OCI-LY3 (cell line): ENCODE data around the gene NPR3.

Experiments used
- H2AFZ ChIP-seq: fragments of 200-600, 300-600 bp; shearing (Covaris generic); 2 replicates; pipeline ENCODE4 v1.6.0; 2014; ENCODE audit warnings: antibody characterized with exemption, low read depth, low read length
- H3K27ac ChIP-seq: fragments of 200-600, 300-600 bp; sonication (generic); 2 replicates; pipeline ENCODE4 v1.5.1; 2014; ENCODE audit warnings: mild to moderate bottlenecking, low read length, moderate library complexity, mixed read lengths
- H3K27me3 ChIP-seq: fragments of 200-600, 300-600 bp; sonication (generic); 2 replicates; pipeline ENCODE4 v1.6.1; 2014; ENCODE audit warnings: low read depth, low read length, mixed read lengths
- H3K36me3 ChIP-seq: fragments of 200-600, 300-600 bp; sonication (generic); replicated peaks from 2 replicates; pipeline ENCODE3; 2014; ENCODE audit warnings: low read depth, low read length, mixed read lengths
- H3K4me1 ChIP-seq: fragments of 300-600, 200-600 bp; sonication (generic); 2 replicates; pipeline ENCODE4 v1.6.1; 2014; ENCODE audit warnings: low read length, mixed read lengths
- H3K4me2 ChIP-seq: fragments of 200-600, 300-600 bp; sonication (generic); 2 replicates; pipeline ENCODE4 v1.6.1; 2014; ENCODE audit warnings: low read length, mixed read lengths
- H3K4me3 ChIP-seq: fragments of 300-600, 200-600 bp; sonication (generic); 2 replicates; pipeline ENCODE4 v1.5.1; 2014; ENCODE audit warnings: antibody characterized with exemption, mild to moderate bottlenecking, low read length, moderate library complexity
- H3K79me2 ChIP-seq: fragments of 300-600, 200-600 bp; shearing (Covaris generic); 2 replicates; pipeline ENCODE4 v1.6.1; 2014; ENCODE audit warnings: mild to moderate bottlenecking, low read length, mixed read lengths
- H3K9ac ChIP-seq: fragments of 300-600, 200-600 bp; shearing (Covaris generic); 2 replicates; pipeline ENCODE4 v1.6.0; 2014; ENCODE audit warnings: mild to moderate bottlenecking, low read length, moderate library complexity
- H3K9me3 ChIP-seq: fragments of 200-600, 300-600 bp; shearing (Covaris generic); 2 replicates; pipeline ENCODE4 v1.6.1; 2014; ENCODE audit warnings: low read length, mixed read lengths; ENCODE audit not compliant: insufficient read depth
- H4K20me1 ChIP-seq: fragments of 200-600, 300-600 bp; sonication (generic); 2 replicates; pipeline ENCODE4 v1.6.1; 2016; ENCODE audit warnings: low read length, mixed read lengths; ENCODE audit not compliant: insufficient read depth
- CTCF ChIP-seq: fragments of 200-600, 300-600 bp; sonication (generic); IDR thresholded peaks from 2 replicates; pipeline ENCODE4 v1.5.1; 2014; ENCODE audit warnings: antibody characterized with exemption, low read length, low read depth
- EZH2phosphoT487 ChIP-seq: fragments of 200-600 bp; shearing (Covaris generic); IDR thresholded peaks from 2 replicates; pipeline ENCODE4 v1.6.1; 2018; ENCODE audit warnings: antibody characterized with exemption, mixed run types, low read depth

The NPR3 gene

GRCh38 chr5:32690153-32690552, 21.0 kb upstream of the NPR3 start:
- Histone ChIP-seq H3K4me3 (no peak overlapping the region), H3K79me2 (no peaks in the 10 kb centered on the region), H3K4me1 (no peaks in the 10 kb centered on the region), H3K36me3 (no peaks in the 10 kb centered on the region), H3K4me2 (no peak overlapping the region), H3K9ac (no peak overlapping the region), H3K9me3 (no peaks in the 10 kb centered on the region), H3K27ac (no peak overlapping the region), H4K20me1 (no peaks in the 10 kb centered on the region), H2AFZ (no peak overlapping the region), H3K27me3 (no peaks in the 10 kb centered on the region)
- TF ChIP-seq EZH2phosphoT487 (no peak), CTCF (peak; percentile 42)

GRCh38 chr5:32690666-32691065, 20.5 kb upstream of the NPR3 start:
- Histone ChIP-seq H3K9me3 (no peaks in the 10 kb centered on the region), H3K79me2 (no peaks in the 10 kb centered on the region), H3K36me3 (no peaks in the 10 kb centered on the region), H3K27ac (no peak overlapping the region), H3K9ac (no peak overlapping the region), H4K20me1 (no peaks in the 10 kb centered on the region), H3K27me3 (no peaks in the 10 kb centered on the region), H3K4me3 (no peak overlapping the region), H3K4me1 (no peaks in the 10 kb centered on the region), H3K4me2 (no peak overlapping the region), H2AFZ (no peak overlapping the region)
- TF ChIP-seq EZH2phosphoT487 = no peak
- TF ChIP-seq CTCF = no peak

DNA sequence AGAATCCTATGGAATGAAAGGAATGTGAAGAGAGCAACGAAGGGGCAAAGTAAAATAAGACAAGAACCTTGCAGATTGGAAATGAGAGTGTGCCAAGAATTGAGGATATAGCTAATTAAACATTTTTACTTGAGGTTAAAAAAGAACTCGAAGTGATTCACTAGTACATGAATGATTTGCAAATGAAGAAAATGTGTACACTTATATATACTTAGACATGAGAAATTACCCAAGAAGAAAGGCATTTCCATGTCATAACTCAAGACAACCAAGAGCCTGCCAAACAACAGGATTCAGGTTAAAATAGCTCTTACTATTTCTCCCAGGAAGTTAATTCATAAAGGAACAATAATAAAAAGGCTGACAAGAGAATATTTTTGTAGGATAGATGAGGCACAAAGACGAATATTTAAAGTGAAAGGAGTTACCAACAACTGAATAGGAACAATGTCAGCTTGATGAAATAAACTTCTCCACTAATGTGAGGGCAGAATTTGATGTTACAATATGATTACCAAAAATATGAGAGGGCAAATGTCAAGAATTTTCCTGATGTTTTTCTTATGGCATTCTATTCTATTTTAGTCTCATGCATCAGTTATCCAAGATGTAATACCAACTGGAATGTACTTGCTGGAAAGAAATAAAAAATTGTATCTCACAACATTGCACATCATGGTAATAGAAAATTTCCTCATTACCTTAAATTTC, 18.9 kb upstream of the NPR3 start:
- H3K36me3 ChIP-seq = no peaks in the 10 kb centered on the region
- no peak overlapping the region for H3K4me2 ChIP-seq
- TF ChIP-seq EZH2phosphoT487 (no peak), CTCF (no peak)
- no peaks in the 10 kb centered on the region for H3K27me3 ChIP-seq
- no peak overlapping the region for H3K4me3 ChIP-seq
- no peaks in the 10 kb centered on the region for H3K9me3 ChIP-seq
- H4K20me1 ChIP-seq = no peaks in the 10 kb centered on the region
- H2AFZ ChIP-seq = no peak overlapping the region
- no peak overlapping the region for H3K27ac ChIP-seq
- no peak overlapping the region for H3K9ac ChIP-seq
- H3K79me2 ChIP-seq = no peaks in the 10 kb centered on the region
- no peaks in the 10 kb centered on the region for H3K4me1 ChIP-seq

DNA sequence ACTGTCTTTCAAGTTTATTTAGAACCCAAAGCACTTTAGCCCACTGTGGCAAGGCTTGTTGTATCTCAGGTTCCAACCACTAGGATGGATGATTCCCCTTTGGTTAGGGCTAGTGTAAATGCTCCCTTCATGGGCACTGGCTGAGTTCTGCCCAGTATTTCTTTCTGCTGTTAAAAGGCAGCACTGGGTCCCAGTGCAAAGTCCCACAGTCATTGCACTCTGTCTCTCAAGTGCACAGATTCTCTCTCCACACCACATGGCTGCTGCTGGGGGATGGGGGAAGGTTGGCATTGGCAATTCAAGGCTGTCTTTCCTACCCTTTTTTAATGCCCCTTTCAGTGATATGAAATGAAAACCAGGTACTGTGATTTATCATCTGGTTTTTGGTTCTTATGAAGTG, 7.2 kb upstream of the NPR3 start:
- Histone ChIP-seq H3K4me3 (no peak overlapping the region), H3K4me2 (no peak overlapping the region), H3K27me3 (no peaks in the 10 kb centered on the region), H3K4me1 (no peaks in the 10 kb centered on the region), H2AFZ (no peak overlapping the region), H3K79me2 (no peaks in the 10 kb centered on the region), H4K20me1 (no peaks in the 10 kb centered on the region), H3K36me3 (no peaks in the 10 kb centered on the region), H3K9me3 (no peaks in the 10 kb centered on the region), H3K9ac (no peak overlapping the region), H3K27ac (no peak overlapping the region)
- TF ChIP-seq EZH2phosphoT487 (no peak), CTCF (no peak)
